GM18519 (cell line): ENCODE measurements around the gene GYPB.
"Not testable (repeated sequence)": the region's sequence is repeated elsewhere in the genome, so short reads cannot be mapped to it uniquely, and the experiment has no call there.

Source experiments
- ATAC-seq: cut with Tn5 transposase; IDR thresholded peaks from one replicate; pipeline ENCODE4 v1.9.1; 2021; ENCODE audit warnings: mild to moderate bottlenecking, moderate library complexity; ENCODE audit not compliant: unreplicated experiment, low FRiP score

The GYPB gene

GRCh38 chr4:144016057-144016605 lies 3.0 kb downstream of the GYPB start:
- not testable (repeated sequence) for ATAC-seq

DNA sequence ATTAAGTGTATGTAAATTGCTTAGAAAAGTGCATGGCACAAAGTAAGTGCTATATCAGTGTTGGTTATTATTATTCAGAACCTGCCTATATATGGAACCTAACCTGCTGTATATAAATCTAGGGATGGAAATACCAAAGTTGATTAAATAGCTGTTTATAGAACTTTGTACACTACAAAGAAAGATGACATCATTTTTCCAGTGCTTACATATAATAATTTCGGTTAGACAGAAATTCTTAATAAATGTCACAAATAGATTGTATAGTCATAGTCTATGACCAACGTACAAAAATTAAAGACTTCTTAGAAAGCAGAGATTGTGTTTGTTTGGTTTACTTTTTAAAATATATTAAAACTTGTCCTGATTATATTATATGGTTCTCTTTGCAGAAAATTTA lies 4.4 kb downstream of the GYPB start:
- no peak for ATAC-seq

- not testable (repeated sequence) for ATAC-seq
Observed at GRCh38 chr4:144008602-144009001, 10.6 kb downstream of the GYPB start.

GRCh38 chr4:144007960-144008359 lies 11.2 kb downstream of the GYPB start:
- ATAC-seq, result not testable (repeated sequence)

- ATAC-seq, result not testable (repeated sequence)
Observed at GRCh38 chr4:144006200-144006803, 12.9 kb downstream of the GYPB start.

DNA sequence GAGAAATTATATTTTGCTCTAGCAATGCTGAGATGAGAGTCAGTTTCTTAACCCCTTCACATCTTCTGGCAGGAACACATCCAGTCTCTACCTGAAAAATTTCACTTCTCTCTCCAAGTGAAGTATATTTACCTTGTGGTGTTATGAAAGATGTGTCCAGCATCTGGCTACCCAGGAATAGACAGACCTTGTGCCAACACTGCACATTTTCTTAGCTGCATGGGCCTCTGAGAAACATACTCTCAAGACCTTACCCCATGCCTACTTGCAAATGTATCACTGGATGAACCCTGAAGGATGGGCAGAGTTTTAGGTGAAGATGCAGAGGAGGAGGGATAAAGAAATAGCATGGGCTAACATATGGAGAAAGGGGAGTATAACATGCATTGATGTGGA lies 13.6 kb downstream of the GYPB start:
- not testable (repeated sequence) for ATAC-seq

- ATAC-seq, result not testable (repeated sequence)
Observed at GRCh38 chr4:144004868-144005557, 14.2 kb downstream of the GYPB start.

- ATAC-seq, result not testable (repeated sequence)
Observed at GRCh38 chr4:144003890-144004265, 15.3 kb downstream of the GYPB start.

GRCh38 chr4:144003205-144003889 lies 15.8 kb downstream of the GYPB start:
- ATAC-seq, result not testable (repeated sequence)

GRCh38 chr4:144000331-144000995 lies 18.7 kb downstream of the GYPB start:
- not testable (repeated sequence) for ATAC-seq

DNA sequence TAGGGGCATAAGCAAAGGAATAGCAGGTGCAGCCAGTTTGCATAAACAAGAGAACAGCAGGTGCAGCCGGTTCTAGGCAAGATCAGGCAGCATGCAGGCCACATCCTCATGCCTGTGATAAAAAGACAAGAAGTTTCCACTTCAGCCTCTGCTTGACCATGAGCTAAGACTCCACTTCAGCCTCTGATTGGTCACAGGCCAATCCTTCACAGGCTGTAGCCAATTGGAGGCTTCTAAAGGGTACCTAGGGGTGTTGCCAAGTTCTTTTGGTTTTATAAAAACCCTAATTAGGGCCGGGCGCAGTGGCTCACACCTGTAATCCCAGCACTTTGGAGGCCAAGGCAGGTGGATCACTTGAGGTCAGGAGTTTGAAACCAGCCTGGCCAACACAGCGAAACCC lies 23.0 kb downstream of the GYPB start:
- ATAC-seq, result not testable (repeated sequence)

GRCh38 chr4:143991761-143992160 lies 27.4 kb downstream of the GYPB start:
- not testable (repeated sequence) for ATAC-seq

- ATAC-seq, result not testable (repeated sequence)
Observed at GRCh38 chr4:143990717-143991116, 28.5 kb downstream of the GYPB start.

DNA sequence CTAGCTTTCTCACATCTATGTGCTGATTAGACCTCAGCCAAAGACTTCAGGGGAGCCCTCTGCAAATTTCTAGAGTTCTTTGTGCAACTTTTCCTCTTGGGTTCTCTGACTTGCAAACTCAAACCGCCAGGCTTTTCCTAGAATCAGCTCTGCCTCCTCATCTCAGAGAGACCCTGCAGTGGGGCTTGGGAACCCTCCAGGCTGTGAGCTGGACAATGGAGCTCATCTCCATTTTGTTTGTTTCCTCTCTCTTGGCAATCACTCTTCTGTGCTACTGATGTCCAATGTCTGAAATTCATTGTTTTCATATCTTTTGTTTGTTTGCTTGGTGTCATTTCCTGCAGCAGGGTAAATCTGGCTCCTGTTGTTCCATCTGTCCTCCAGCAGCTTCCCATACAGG lies 33.0 kb downstream of the GYPB start:
- no peak for ATAC-seq

GRCh38 chr4:143980776-143981175 lies 38.4 kb downstream of the GYPB start:
- ATAC-seq, result not testable (repeated sequence)

- ATAC-seq, result not testable (repeated sequence)
Observed at GRCh38 chr4:143975527-143975926, 43.7 kb downstream of the GYPB start.

DNA sequence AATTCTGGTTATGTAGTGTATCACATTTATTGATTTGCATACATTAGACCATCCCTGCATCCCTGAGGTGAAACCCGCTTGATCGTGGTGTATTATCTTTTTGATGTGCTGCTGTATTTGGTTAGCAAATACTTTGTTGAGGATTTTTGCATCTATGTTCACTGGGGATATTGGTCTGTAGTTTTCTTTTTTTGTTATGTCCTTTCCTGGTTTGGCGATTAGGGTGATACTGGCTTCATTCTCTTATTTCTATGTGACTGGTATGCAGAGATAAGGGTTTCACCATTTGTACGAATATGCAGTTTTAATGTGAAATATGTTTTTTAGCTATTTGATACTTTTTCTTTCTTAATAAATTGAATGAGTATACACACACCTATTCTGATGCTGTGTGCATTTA lies 45.2 kb downstream of the GYPB start:
- ATAC-seq, result not testable (repeated sequence)

DNA sequence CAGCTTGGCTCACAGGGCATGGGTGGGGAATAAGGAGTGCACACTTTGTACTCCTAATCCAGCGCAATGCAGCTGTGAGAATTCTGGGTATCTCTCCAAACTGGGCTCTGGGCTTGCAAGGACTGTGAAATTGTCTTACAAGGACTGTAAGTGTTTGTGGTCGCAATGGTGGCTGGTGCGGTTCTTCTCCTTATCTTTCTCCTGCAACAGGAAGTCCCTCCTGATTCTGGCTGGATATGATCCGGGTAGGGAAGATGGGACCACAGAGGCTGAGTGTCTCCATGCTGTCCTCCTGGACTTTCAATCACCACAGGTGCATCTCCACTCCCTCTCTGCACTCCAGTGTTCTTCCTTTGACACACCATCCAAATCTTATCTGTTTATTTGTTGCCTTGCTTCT lies 58.1 kb downstream of the GYPB start:
- ATAC-seq, result no peak

GRCh38 chr4:143955306-143955705 lies 63.9 kb downstream of the GYPB start:
- not testable (repeated sequence) for ATAC-seq

- not testable (repeated sequence) for ATAC-seq
Observed at GRCh38 chr4:143951458-143951972, 67.7 kb downstream of the GYPB start.
